HT-29 (cell line): ENCODE results near the gene PLXNA1. TPM values are rescaled to one million over a fixed set of nuclear protein-coding genes. Genes with fewer than 3 reads are reported as not detected.
A peak's percentile ranks its signal among the peaks of the same experiment; 100 is the strongest.

ENCODE experiments used
- DNase-seq: peaks from one replicate; pipeline ENCODE4 v3.0.0-alpha.2; 2015; ENCODE audit warnings: low spot score
- total RNA-seq: library from RNA; depleted of rRNA; stranded (reverse); fragments of >200 nt; shearing (Covaris generic); gene quantifications from 2 replicates; pipeline ENCODE4 v1.2.3, GENCODE V29; 2014

Gene PLXNA1
- total RNA-seq, 1 experiment from 2014 or later = 103 TPM

DNA sequence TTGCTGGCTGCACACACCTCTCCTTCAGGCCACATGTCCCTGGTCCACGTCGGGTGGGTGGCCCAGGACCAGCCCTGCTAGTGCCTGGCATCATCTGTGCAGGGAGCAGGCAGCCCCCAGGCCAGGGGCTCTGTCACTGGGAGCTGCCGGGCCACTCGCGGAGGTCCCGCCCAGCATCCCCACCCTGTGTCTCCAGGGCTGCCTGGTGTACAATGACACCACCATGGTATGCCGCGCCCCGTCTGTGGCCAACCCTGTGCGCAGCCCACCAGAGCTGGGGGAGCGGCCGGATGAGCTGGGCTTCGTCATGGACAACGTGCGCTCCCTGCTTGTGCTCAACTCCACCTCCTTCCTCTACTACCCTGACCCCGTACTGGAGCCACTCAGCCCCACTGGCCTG is 34.3 kb downstream of the PLXNA1 start:
- no peak for DNase-seq

DNA sequence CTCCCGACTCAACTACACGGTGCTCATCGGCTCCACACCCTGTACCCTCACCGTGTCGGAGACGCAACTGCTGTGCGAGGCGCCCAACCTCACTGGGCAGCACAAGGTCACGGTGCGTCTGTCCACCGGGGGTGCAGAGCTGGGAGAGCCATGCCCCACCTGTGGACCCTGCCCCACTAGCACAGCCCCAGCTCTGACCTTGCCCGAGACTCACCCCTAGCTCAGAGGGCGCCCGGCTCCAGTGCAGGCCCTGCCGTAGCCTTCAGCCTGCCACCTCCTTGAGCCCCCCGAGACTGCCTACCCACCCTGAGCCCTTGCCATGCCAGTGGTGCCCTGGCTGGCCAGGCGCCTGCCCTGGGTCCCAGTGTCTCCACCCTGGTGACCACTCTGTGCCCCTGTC is 34.9 kb downstream of the PLXNA1 start:
- no peak for DNase-seq

DNA sequence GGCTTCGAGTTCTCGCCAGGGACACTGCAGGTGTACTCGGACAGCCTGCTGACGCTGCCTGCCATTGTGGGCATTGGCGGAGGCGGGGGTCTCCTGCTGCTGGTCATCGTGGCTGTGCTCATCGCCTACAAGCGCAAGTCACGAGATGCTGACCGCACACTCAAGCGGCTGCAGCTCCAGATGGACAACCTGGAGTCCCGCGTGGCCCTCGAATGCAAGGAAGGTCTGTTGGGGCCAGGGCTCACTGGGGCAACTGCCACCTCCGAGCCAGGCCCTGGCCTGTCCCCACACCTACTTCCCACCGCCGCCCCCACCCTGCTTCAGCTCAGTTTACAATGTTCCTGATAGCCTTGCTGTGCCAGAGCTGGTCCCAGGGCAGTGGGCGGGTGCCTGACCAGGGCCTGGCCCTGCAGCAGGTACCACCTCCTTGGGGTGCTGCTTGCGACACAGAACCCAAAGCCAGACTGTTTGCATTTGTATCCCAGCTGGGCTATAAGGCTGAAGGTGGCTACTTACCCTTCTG is 35.5 kb downstream of the PLXNA1 start:
- DNase-seq = no peak

DNA sequence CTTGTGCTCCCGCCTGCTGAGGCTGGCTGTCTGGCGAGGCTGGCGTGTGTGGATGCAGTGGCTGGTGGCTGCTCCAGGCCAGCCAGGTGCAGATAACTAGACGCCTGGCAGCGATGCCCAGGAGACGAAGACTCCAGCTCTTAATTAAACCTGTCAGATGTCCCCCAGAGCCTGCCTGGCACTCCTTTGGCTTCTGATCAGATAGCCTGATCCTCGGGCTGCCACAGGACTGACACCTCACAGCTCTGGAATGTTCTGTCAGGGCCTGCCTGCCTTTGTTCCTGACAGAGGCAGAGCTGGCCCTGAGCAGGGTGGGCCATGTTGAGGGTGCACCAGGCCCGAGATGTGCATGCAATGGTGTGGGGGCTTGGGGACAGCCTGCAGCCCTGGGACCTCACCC is 36.5 kb downstream of the PLXNA1 start:
- peak; percentile 48 for DNase-seq

DNA sequence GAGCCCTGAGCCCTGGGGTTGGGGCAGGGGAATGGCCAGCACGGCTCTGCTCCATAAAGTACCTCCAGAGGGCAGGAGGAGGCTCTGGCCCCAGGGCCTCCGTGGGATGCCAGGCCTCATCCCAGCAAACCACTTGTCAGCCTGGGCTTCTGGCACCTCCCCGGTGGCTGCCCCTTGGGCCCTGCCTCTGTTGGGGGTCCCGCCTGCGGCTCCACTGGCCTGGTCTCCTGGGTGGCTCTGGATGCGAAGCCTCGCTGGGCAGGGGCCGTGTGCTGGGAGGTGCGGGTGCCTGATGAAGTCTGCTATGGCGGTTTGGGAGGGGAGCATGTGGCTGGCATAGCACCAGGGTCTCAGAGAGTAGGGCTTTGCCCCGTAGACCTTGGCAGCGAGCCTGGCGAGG is 37.6 kb downstream of the PLXNA1 start:
- DNase-seq = no peak

DNA sequence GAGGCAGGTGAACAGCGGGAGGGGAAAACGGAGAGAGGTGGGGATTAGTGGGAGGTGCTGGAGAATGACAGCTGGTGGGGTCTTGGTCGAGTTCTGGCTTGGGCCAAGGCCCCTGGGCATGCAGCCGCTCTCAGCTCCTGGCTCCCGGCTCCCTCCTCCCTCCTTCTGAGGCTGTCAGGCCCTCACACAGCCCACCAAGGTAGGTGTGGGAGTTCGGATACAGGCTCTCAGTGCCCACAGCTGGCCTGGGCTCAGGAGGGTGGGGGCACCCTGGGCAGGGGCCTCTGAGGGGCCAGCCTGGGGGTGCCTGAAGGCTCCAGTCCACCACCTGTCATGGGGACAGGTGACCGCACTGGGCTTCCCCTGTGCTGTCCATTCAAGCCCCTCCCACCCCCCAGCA is 39.9 kb downstream of the PLXNA1 start:
- DNase-seq = no peak

DNA sequence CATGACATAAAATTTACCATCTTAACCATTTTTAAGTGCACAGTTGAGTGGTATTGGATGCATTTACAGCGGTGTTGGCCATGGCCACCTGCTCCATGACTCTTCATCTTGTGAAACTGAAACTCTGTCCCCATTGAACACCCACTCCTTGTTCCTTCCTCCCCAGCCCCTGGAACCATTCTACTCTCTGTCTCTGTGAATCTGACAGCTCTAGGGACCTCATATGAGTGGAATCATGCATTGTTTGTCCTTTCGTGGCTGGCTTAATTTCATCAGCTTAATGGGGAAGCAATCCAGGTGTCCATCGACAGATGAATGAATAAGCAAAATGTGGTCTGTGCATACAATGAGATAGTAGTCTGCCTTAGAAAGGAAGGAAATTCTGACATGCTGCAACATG is 42.5 kb downstream of the PLXNA1 start:
- no peak for DNase-seq

DNA sequence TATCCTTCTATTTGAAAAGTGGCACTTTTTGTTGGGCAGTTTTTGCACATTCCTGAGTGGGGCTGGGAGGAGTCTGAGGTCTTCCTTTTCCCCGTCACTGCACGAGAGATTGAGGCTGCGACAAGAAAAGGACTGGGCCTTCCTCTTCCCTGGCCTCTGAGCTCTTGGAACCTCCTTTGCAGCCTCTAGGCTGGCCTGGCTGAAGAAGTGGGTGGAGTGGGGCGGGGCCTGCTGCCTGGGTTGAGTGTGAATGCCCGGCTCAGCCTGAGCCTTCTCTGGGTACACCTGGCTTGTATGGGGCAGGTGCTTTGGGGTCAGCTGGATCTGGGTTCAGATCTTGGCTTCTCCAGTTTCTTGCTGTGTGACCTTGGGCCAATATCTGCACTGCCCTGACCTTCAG is 43.1 kb downstream of the PLXNA1 start:
- DNase-seq = no peak

DNA sequence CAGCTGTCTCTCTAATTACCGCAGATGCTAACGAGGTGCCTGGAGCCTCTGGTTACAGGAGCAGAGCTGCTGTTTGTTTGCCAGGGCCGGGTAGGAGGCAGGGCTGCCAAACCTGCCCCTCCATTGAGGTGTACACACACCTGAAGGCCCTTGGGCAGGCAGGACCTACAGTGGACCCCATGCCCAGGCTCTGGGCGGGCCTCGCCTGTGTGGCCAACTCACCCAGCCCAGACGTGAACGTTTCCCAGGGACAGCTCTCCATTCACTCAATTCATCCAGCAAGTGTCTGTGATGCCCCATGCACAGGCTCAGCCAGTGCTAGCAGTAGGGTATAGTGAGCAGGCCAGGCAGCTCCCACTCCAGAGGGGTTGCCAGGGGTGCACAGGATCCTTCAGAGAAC is 43.7 kb downstream of the PLXNA1 start:
- DNase-seq = no peak

DNA sequence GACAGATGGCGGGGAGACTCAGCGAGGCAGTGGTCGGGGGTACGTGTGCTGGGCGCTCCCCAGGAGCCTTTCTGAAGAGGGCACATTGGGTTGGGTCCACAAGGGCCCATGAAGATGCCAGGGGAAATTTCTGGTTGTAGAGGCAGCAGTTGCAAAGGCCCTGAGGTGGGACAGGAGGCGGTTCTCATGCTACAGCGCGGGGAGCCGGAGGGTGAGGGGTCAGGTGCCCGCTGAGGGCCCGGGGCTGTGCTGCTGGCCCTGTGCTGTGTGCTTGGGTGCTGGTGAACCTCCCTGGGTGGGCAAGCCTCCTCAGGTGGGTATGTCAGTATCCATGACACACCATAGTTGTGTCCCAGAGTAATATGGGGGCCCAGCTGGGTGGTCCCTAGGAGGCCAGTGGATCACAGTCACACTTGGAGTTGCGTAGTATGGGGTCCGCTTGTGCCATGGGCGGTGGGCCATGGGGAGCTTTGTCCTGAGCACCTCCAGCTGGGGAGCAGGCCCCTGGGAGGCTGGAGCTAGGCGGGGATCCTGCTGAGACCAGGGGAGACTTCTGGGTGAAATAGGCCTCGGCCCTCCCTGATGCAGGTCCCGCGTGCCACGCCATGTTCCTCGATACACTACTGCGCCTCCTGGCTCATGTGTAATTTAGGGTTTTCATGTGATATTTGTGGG is 44.3 kb downstream of the PLXNA1 start:
- DNase-seq = no peak

DNA sequence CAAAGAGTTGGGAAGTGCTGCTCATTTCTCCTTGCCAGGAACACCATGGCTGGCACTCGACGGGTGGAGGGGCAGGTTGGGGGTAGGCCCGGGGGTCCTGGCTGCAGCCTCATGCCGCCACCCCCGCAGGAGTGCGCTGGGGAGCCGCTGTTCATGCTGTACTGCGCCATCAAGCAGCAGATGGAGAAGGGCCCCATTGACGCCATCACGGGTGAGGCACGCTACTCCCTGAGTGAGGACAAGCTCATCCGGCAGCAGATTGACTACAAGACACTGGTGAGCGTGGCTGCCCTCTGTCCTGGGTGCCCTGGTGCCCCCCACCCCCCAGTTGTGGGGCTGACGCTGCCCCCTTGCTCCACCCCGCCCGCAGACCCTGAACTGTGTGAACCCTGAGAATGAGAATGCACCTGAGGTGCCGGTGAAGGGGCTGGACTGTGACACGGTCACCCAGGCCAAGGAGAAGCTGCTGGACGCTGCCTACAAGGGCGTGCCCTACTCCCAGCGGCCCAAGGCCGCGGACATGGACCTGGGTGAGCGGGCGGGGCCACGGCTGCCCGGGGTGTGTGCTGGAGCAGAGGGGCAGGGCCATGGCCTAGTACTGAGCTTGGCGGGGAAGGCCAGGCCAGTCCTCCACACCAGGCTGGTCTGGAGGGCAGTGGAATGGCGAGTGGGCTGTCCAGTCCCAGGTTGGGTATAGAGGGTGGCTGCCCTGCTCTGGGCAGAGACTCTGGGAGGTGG is 45.1 kb downstream of the PLXNA1 start:
- no peak for DNase-seq

DNA sequence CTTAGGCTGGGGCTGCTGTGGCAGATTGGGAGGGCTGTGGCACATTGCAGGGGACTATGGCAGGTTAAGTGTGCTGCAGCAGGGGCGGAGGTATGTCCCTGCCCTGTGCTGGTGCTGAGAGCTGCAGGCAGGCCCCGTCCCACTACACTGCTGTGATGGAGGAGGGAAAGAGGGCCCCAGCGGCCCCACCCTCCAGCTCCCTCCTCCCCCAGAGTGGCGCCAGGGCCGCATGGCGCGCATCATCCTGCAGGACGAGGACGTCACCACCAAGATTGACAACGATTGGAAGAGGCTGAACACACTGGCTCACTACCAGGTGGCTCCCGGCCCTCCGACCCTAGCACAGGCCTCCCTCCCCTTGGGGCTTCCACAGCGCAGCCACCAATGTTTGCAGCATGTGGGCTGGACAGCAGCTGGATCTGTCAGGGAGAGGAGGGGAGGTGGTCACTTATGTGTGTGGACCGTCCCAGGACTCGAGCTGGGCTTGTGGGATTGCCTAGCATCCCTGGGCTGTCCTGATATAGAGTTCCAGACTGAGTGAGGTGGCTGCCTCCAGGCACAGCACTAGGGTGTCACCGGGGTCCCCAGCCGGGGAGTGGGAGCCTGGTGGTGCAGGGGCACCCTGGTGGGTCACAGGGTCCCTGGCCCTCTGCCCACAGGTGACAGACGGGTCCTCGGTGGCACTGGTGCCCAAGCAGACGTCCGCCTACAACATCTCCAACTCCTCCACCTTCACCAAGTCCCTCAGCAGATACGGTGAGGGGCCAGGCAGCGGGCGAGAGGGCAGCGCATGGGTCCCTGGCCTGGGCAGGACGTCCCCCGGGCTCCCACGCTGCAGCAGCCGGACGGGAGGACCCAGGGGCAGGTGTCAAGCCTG is 46.1 kb downstream of the PLXNA1 start:
- no peak for DNase-seq

DNA sequence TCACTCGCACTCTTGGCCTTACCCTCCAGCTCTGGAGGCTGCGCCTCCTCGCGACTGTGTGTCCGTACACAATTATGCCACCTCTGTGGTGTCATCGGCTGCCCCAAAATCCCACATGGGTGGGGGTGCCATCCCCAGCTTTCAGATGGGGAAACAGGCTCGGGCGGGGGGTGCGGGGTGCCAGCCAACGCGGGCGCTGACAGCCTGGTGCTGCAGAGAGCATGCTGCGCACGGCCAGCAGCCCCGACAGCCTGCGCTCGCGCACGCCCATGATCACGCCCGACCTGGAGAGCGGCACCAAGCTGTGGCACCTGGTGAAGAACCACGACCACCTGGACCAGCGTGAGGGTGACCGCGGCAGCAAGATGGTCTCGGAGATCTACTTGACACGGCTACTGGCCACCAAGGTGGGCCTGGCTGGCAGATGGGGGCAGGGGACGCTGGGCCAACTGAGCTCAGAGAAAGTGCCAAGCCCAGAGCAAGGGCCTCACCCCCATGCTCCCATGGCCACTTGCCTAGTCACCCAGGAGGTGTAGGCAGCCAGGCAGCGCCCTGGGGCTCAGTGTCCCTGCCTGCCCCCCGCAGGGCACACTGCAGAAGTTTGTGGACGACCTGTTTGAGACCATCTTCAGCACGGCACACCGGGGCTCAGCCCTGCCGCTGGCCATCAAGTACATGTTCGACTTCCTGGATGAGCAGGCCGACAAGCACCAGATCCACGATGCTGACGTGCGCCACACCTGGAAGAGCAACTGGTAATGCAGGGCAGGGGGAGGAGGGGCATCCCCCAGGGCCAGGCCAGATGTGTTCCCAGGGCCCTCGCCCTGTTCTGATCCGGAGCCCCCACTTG is 47.0 kb downstream of the PLXNA1 start:
- no peak for DNase-seq

DNA sequence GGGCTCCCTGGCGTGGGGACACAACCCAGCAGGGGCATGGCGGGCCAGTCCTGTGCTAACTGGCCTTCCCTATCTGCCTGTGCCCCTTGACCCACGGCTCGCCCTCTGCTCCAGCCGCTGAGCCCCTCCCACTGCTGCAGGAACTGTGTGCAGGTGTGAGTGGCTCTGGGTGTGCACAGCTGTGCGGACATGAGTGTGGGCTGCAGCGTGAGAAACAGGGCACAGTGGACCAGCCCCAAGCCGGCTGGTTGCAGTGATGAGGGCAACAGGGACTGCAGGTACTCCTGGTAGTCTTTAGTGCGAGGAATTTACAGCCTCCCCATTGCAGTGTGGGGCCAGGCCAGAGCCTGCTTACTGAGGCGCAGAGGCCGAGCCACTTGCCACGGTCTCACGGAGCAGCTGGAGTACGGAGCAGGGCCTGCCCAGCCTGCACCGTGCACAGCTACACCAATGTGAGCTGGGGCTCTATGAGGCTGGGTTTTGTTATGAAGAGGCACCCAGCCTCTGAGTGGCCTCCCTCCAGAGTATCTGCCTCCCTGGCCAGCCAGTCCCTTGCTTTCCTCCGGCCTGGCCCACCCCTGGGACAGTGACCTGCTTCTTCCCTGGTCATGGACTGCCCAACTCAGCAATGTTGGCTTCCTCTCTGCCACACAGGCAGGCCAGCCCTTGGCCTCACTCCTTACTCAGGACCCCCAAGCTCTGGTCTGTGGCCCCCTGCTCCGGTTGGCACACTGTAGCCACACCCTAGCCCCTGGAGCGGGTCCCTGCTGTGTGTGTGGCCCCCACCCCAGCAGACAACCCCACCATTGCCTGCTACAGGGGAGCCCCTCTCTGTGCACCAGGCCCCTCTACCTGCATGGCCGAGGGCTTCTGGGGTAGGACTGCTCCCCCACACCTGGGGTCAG is 47.8 kb downstream of the PLXNA1 start:
- no peak for DNase-seq

DNA sequence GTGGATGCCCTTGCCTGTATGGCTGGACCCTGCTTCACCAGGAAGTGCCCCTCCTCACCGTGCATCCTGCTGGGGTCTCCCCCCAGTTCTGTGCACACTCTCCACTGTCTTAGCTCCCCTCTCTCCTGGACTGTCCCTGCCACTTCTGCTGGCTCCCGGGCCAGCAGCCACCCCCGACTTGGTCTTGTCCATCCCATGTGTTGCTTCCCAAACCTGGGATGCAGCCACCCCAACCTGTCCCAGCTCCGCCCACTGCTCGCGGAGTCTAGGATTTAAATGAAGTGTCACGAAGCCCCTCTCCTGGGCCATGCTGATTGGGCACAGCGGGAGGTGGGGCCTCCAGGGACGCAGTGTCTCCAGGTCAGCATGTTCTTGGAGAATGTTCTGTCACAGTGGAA is 48.5 kb downstream of the PLXNA1 start:
- DNase-seq = no peak

DNA sequence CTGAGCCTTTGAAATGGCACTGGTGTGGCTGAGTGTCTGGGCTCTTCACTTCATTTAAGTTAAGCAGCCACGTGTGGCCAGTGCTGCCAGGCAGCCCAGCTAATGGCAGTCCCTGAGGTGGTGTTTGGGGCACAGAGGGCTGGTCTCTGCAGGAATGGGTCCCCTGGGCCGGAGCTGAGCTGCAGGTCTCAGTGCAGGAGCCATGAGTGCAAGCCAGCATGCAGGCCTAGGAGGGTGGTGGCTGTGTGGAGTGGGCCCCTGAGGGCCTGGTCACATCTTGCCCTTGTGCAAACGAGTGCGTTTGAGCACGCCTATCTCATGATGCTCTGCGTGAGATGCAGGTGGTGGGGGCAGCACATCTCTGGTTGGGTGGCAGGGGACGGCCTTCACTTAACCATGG is 48.9 kb downstream of the PLXNA1 start:
- no peak for DNase-seq

DNA sequence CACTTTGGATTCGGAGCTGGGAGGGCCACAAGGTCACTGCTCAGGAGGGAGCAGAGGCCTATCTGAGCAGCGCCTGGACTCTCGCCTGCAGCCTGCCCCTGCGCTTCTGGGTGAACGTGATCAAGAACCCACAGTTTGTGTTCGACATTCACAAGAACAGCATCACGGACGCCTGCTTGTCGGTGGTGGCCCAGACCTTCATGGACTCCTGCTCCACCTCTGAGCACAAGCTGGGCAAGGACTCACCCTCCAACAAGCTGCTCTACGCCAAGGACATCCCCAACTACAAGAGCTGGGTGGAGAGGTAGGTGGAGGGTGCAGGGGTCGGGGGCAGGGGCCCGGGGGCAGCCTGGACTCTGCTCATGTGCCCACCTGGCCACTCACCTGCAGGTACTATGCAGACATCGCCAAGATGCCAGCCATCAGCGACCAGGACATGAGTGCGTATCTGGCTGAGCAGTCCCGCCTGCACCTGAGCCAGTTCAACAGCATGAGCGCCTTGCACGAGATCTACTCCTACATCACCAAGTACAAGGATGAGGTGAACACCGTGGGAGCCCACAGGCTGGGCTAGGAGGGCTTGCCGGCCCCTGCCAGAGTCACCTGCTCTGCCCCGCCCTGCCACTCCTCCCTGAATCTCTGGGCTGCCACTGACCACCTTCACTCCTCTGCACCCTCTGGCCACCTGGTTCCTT is 49.5 kb downstream of the PLXNA1 start:
- no peak for DNase-seq
